Pancreas (tissue), 10 donors: ENCODE data around the gene ENTPD7. TPM values are rescaled to one million over a fixed set of nuclear protein-coding genes. Genes with fewer than 3 reads are reported as not detected.
"Not testable (repeated sequence)": the region's sequence is repeated elsewhere in the genome, so short reads cannot be mapped to it uniquely, and the experiment has no call there.

Experiments used
- ATAC-seq, 4 donors: fragments of 200-7000 bp; cut with Tn5 transposase; one replicate each; pipeline versions ENCODE4 v1.8.0 to v1.9.1; 2020; ENCODE audit warnings: mild to moderate bottlenecking in 4 of 4, moderate library complexity in 4 of 4
- DNase-seq, 6 donors: peaks; one replicate each; pipeline ENCODE4 v3.0.0-alpha.2; 2020
- FAIRE-seq: peaks from 2 replicates; lab custom pipeline; 2012; peaks lifted over from hg19 to GRCh38; lab: Jason Lieb, UNC
- H3K27ac ChIP-seq, 4 donors: fragments of 200-600 bp; sonication (generic); 1 replicate in 3 of 4; 2 replicates in 1 of 4; pipeline versions ENCODE4 v1.5.0 to v1.8.0; 2020
- H3K27me3 ChIP-seq, 4 donors: fragments of 200-600 bp; one replicate each; pipeline ENCODE4 v1.8.0; 2021
- H3K36me3 ChIP-seq, 3 donors: fragments of 200-600 bp; sonication (generic) in 1 of 3; one replicate each; pipeline versions ENCODE4 v1.5.0 to v1.8.0; 2020 to 2021
- H3K4me1 ChIP-seq, 3 donors: fragments of 200-600 bp; one replicate each; pipeline ENCODE4 v1.8.0; 2021
- H3K4me3 ChIP-seq, 4 donors: fragments of 200-600 bp; sonication (generic) in 2 of 4; one replicate each; pipeline versions ENCODE4 v1.5.0 to v1.8.0; 2020 to 2021
- H3K9me3 ChIP-seq, 4 donors: fragments of 200-600 bp; one replicate each; pipeline ENCODE4 v1.8.0; 2021
- WGBS, 2 donors: extraction: QIAGEN DNeasy Blood & Tissue Kit; methylation state at CpG; one replicate each; pipeline ENCODE4 v1.1.7; 2013; 5-methylcytosine and 5-hydroxymethylcytosine counted together
- intact Hi-C, 3 donors: fragments of 100-400 bp; cut with DNase I; formaldehyde crosslinking; loops; one replicate each; pipeline versions ENCODE4 v1.11.1 to v1.14.2; 2022
- polyA plus RNA-seq, 2 donors: library from polyadenylated mRNA; stranded (reverse); fragments of 200-250 nt; gene quantifications; one replicate each; pipeline ENCODE4 v1.2.3, GENCODE V29; 2013
- total RNA-seq, 6 donors: library from RNA; stranded (reverse); fragmentation: NEBNext Ultra II Directional in 4 of 6; extraction: Animal tissue kit (Norgen Biotek cat#: 25700) in 4 of 6; gene quantifications; one replicate each; pipeline versions ENCODE4 v1.2.1 to v1.2.4, GENCODE V29; 2021 to 2023
- TF ChIP-seq, protein P1 (sequence below), 4 donors: fragments of 200-600 bp; sonication (generic) in 3 of 4; IDR thresholded peaks; one replicate each; pipeline versions ENCODE4 v1.5.0 to v1.8.0; 2021; ENCODE audit warnings: antibody characterized with exemption in 4 of 4
- donor health status: healthy with polysubstance abuse.
- donor health status: DM: no; HTN: no; CAD: no; lungs with moderate emphysema.
- donor health status: DM: no; HTN: no; CAD: no.
- donor health status: control.
- donor health status: control.
- donor health status: Bipolar disorder and iron deficiency.
- donor health status: DM: yes; HTN: yes; CAD: no.
- donor health status: DM: no; HTN: no; CAD: no.
- donor health status: DM: no; HTN: no; CAD: no.
- donor health status: DM: yes; HTN: yes; CAD: no.

Gene ENTPD7
- total and polyA plus RNA-seq, 8 donors, result 1.8 to 19.8 (median 11.3) TPM

DNA sequence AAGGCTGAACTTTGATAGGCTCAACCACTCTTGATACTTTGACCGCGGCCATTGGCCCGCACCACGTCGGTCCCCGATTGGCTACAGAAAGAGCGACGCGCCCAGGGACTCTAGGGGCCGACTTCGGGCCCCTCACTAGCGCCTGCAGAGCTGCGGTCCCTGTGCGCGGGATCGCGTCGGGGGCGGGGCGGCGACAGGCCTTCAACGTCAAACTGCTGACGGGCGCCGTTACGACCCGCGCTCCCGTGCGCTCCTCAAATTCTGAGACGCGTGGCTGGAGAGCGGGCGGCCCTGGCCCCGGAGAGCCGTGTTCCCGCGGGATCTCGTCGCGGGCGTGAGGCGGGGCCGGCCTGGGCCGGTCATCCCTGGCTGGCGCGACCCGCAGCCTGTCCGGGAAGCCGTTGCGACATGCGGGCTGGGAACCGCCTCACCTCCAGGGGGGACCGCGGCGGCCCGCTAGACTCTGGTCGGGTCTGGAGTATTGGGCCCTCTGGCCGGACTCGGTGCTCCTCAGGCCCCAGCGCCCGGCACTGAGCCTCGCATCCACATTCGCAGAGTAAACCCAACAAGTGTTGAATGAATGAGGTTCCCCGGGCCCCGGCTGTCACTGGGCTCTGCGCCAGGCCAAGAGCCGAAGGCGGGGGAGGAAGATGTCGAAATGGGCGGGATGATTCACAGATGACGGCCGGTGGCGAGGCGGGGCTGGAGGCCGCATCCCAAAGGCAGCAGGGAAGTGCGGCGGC, 38.4 kb upstream of the ENTPD7 start:
- Histone ChIP-seq H3K4me3 (peak overlapping the region; percentile 58 to 88 (median 74)), H3K36me3 (no peaks in the 10 kb centered on the region), H3K27ac (peak overlapping the region; percentile 98 to 99 (median 98)), H3K27me3 (no peaks in the 10 kb centered on the region), H3K9me3 (no peaks in the 10 kb centered on the region), H3K4me1 (peaks cover 16 to 20% (median 18%) of the 10 kb centered on the region in 3 donors)
- FAIRE-seq (no peak), DNase-seq (peak; percentile 88 to 95 (median 94)), ATAC-seq (peak; percentile 86 to 93 (median 88))
- TF ChIP-seq, protein P1, sequence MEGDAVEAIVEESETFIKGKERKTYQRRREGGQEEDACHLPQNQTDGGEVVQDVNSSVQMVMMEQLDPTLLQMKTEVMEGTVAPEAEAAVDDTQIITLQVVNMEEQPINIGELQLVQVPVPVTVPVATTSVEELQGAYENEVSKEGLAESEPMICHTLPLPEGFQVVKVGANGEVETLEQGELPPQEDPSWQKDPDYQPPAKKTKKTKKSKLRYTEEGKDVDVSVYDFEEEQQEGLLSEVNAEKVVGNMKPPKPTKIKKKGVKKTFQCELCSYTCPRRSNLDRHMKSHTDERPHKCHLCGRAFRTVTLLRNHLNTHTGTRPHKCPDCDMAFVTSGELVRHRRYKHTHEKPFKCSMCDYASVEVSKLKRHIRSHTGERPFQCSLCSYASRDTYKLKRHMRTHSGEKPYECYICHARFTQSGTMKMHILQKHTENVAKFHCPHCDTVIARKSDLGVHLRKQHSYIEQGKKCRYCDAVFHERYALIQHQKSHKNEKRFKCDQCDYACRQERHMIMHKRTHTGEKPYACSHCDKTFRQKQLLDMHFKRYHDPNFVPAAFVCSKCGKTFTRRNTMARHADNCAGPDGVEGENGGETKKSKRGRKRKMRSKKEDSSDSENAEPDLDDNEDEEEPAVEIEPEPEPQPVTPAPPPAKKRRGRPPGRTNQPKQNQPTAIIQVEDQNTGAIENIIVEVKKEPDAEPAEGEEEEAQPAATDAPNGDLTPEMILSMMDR (IDR thresholded peaks at IDR 0.05), result no peak
- 0% methylated on average over 77 to 78 of the region's 78 CpGs for WGBS, 2 donors
- intact Hi-C loops, result no loop called here

DNA sequence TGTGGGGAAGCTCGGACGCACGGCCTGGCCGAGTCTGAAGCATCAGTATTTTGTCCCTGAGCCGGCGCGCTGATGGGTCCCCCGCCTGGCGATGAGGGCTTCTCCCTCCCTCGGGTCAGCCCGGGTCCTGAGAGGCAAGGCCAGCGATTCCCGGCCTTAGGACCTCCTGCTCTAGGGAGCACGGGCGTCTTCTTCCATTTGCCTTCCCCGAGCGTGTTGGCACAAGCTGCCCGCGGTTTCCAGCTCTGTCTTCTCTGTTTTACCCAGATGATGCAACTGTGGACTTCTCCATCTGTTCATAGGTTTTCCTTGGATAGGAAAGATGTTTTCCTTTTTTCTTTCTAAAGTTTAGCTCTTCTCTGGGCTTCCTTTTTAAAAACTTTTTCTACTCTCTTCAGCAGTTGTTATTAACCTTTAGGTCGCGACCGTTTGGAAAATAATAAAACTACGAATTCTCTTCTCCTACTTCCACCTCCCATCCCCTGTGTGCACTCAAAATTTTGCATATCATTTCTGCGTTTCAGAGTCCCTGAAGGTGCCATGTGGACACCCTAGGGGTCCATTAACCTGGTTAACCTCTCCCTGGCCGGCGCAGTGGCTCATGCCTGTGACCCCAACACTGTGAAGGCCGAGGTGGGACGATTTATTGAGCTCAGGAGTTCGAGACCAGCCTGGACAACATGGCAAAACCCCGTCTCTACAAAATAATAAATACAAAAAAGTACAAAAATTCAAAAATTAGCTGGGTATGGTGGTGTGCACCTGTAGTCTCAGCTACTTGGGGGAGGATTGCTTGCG, 37.7 kb upstream of the ENTPD7 start:
- intact Hi-C loops, result no loop called here
- Histone ChIP-seq H3K9me3 (no peaks in the 10 kb centered on the region), H3K27me3 (no peaks in the 10 kb centered on the region), H3K27ac (peak overlapping the region; percentile 98 to 99 (median 98)), H3K4me1 (peaks cover 15 to 18% (median 16%) of the 10 kb centered on the region in 3 donors), H3K4me3 (peak overlapping the region; percentile 58 to 88 (median 74)), H3K36me3 (no peaks in the 10 kb centered on the region)
- DNase-seq (peak in 2 of 6 donors; percentile 28 to 29), FAIRE-seq (no peak), ATAC-seq (peak in 3 of 4 donors; percentile 5 to 19 (median 5))
- WGBS, 2 donors, result 12 to 15% methylated on average over 31 of the region's 31 CpGs
- TF ChIP-seq, protein P1 (IDR thresholded peaks at IDR 0.05), result no peak

DNA sequence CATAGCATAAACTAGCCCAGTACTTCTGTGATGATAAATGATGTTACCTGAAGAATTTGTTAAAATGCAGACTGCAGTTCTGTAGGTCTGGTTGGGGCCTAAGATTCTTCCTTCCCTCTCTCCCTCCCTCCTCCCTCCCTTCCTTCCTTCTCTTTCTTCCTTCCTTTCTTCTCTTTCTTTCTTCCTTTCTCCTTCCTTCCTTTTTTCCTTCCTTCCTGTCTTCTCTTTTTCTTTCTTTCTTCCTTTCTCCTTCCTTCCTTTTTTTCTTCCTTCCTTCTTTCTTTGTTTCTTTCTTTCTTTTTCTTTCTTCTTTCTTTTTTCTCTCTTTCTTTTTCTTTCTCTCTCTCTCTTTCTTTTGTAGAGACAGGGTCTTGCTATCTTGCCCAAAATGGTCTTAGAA, 35.4 kb upstream of the ENTPD7 start:
- TF ChIP-seq, protein P1 (IDR thresholded peaks at IDR 0.05), result no peak
- Histone ChIP-seq H3K27me3 (no peaks in the 10 kb centered on the region), H3K4me1 (peaks cover 2 to 9% (median 6%) of the 10 kb centered on the region in 3 donors), H3K36me3 (no peaks in the 10 kb centered on the region), H3K9me3 (no peaks in the 10 kb centered on the region), H3K4me3 (no peak overlapping the region), H3K27ac (no peak overlapping the region)
- no peak for FAIRE-seq
- no peak for ATAC-seq
- no peak for DNase-seq
- intact Hi-C loops, result no loop called here

DNA sequence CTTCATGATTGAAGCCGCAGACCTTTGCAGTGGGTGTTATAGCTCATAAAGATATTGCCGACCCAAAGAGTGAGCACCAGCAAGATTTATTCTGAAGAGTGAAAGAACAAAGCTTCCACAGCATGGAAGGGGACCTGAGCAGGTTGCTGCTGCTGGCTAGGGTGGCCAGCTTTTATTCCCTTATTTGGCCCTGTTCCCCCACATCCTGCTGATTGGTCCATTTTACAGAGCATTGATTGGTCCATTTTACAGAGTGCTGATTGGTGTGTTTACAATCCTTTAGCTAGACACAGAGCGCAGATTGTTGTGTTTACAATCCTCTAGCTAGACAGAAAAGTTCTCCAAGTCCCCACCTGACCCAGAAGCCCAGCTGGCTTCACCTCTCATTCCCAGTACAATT, 34.2 kb upstream of the ENTPD7 start:
- intact Hi-C loops, result not testable (repeated sequence)

DNA sequence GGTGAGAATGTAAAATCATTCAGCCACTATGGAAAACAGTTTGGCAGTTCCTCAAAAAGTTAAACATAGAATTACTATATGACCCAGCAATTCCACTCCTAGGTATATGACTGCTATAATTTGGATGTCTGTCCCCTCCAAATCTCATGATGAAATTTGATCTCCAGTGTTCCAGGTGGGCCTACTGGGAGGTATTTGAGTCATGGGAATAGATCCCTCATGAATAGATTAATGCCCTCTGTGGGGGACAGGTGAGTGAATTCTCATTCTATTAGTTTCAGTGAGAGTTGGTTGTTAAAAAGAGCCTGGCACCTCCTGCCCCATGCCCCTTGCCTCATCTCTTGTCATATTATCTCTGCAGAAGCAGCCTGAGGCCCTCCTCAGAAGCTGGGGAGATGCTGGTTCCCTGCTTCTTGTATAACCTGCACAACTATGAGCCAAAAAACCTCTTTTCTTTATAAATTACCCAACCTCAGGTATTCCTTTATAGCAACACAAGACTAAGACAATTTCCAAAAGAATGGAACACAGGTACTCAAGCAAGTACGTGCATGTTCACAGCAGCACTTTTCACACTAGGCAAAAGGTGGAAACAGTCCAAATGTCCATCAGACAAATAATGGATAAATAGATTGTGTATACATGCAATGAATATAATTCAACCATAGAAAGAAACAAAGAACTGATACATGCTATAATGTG, 30.2 kb upstream of the ENTPD7 start:
- DNase-seq, result no peak
- Histone ChIP-seq H3K36me3 (no peaks in the 10 kb centered on the region), H3K4me1 (no peaks in the 10 kb centered on the region), H3K9me3 (no peaks in the 10 kb centered on the region), H3K27me3 (no peaks in the 10 kb centered on the region), H3K27ac (no peak overlapping the region), H3K4me3 (no peak overlapping the region)
- TF ChIP-seq, protein P1 (IDR thresholded peaks at IDR 0.05), result no peak
- no peak for FAIRE-seq
- intact Hi-C loops, result no loop called here
- WGBS, 2 donors, result 55 to 62% methylated on average over 1 of the region's 1 CpG
- no peak for ATAC-seq

More for the DNA sequence above, 34.2 kb upstream of the ENTPD7 start:
- WGBS, 2 donors, result 59 to 63% methylated on average over 3 of the region's 3 CpGs
- H3K27ac ChIP-seq, DNase-seq, ATAC-seq, FAIRE-seq, H3K4me3 ChIP-seq, H3K4me1 ChIP-seq, H3K27me3 ChIP-seq, H3K9me3 ChIP-seq, H3K36me3 ChIP-seq: not testable (repeated sequence)
